ENCODE data around the gene TPD52L2.
"Not testable (repeated sequence)": the region's sequence is repeated elsewhere in the genome, so short reads cannot be mapped to it uniquely, and the experiment has no call there.

Gene TPD52L2

DNA sequence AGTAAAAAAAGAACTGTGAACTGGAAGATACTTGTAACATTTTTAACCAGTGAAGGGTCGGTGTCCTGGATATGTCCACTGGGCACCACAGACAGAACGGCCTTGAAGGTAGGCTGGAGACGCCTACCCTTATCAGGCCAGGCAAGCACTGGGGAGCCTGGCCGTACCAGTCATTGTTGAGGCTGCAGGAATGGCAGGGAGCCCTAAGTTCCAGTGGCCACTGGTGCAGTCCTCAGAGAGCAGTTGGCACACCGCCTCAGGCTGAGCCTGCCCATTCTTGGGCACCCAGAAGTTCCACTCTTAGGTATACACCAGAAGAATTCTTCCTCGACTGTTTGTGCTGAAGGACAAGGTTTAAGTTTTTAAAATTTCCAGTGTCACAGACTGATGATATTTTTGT, 50.4 kb downstream of the TPD52L2 start:
- Histone ChIP-seq H3K27ac (replicated peaks; ENCODE audit: low read length) (no peak overlapping the region), H2BK120ac (ENCODE audit: low read depth, low read length) (no peak overlapping the region), H4K8ac (ENCODE audit: low read depth, low read length) (no peak overlapping the region), H3K23ac (ENCODE audit: low read depth, low read length, poor library complexity) (no peak overlapping the region), H2AFZ (ENCODE audit: low read length) (no peak overlapping the region), H2BK12ac (ENCODE audit: low read length) (no peak overlapping the region), H3K4me3 (ENCODE audit: low read length in 2 of 2) (no peak overlapping the region), H3K9ac (ENCODE audit: low read depth, low read length, poor library complexity) (no peak overlapping the region), H3K27me3 (ENCODE audit: control insufficient read depth in 3 of 3, insufficient read depth in 3 of 3, low read depth in 1 of 3, low read length in 3 of 3) (no peaks in the 10 kb centered on the region), H2BK5ac (ENCODE audit: low read length) (no peak overlapping the region), H3K14ac (ENCODE audit: low read length) (no peak overlapping the region), H2BK15ac (ENCODE audit: low read length) (no peak overlapping the region), H2AK5ac (ENCODE audit: low read depth, low read length) (no peak overlapping the region), H4K91ac (ENCODE audit: low read depth, low read length, poor library complexity) (no peak overlapping the region), H3K9me3 (replicated peaks in 1 of 2; ENCODE audit: control insufficient read depth in 2 of 2, insufficient read depth in 1 of 2, low read depth in 1 of 2, low read length in 2 of 2) (peaks cover 5 to 13% of the 10 kb centered on the region in 2 donors), H3K79me1 (ENCODE audit: low read depth, low read length) (peaks cover 10% of the 10 kb centered on the region), H3K4me2 (ENCODE audit: insufficient read depth, low read length, poor library complexity, severe bottlenecking) (no peak overlapping the region), H3K4me1 (ENCODE audit: control insufficient read depth in 2 of 2, insufficient read depth in 1 of 2, low read depth in 1 of 2, low read length in 2 of 2) (peaks cover 0 to 3% of the 10 kb centered on the region in 2 donors), H3K18ac (ENCODE audit: low read length) (no peak overlapping the region), H3K4ac (ENCODE audit: low read length) (peak overlapping the region; percentile 13), H3K36me3 (replicated peaks in 1 of 2; ENCODE audit: control insufficient read depth in 2 of 2, insufficient read depth in 2 of 2, low read length in 2 of 2) (peaks cover 5 to 24% of the 10 kb centered on the region in 2 donors)
- DNase-seq (ENCODE audit: low spot score), result no peak
- no CpG with 5 or more reads among the region's 6 CpGs for WGBS, 2 donors (ENCODE audit: extremely low coverage in 2 of 2, insufficient read length in 2 of 2, insufficient replicate concordance in 1 of 2)

DNA sequence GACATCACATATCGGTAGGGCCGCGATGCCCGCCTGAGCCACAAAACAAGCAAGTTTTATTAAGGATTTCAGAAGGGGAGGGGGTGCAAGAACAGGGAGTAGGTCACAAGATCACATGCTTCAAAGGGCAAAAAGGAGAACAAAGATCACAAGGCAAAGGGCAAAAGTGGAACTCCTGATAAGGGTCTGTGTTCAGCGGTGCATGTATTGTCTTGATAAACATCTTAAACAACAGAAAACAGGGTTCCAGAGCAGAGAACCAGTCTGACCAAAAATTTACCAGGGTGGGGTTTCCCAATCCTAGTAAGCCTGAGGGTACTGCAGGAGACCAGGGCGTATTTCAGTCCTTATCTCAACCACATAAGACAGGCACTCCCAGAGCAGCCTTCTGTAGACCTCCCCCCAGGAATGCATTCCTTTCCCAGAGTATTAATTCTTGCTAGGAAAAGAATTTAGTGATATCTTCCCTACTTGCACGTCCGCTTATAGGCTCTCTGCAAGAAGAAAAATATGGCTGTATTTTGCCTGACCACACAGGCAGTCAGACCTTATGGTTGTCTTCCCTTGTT, 51.4 kb downstream of the TPD52L2 start:
- not testable (repeated sequence) for H3K4me3 ChIP-seq (ENCODE audit: low read length in 2 of 2); H4K91ac ChIP-seq (ENCODE audit: low read depth, low read length, poor library complexity); H3K4ac ChIP-seq (ENCODE audit: low read length); H3K23ac ChIP-seq (ENCODE audit: low read depth, low read length, poor library complexity); H3K4me1 ChIP-seq (ENCODE audit: control insufficient read depth in 2 of 2, insufficient read depth in 1 of 2, low read depth in 1 of 2, low read length in 2 of 2); H3K79me1 ChIP-seq (ENCODE audit: low read depth, low read length); H2AFZ ChIP-seq (ENCODE audit: low read length); H3K27ac ChIP-seq (replicated peaks; ENCODE audit: low read length); H2AK5ac ChIP-seq (ENCODE audit: low read depth, low read length); H2BK12ac ChIP-seq (ENCODE audit: low read length); DNase-seq (ENCODE audit: low spot score); H3K4me2 ChIP-seq (ENCODE audit: insufficient read depth, low read length, poor library complexity, severe bottlenecking); H3K27me3 ChIP-seq (ENCODE audit: control insufficient read depth in 3 of 3, insufficient read depth in 3 of 3, low read depth in 1 of 3, low read length in 3 of 3); H3K18ac ChIP-seq (ENCODE audit: low read length); H2BK15ac ChIP-seq (ENCODE audit: low read length); H3K9ac ChIP-seq (ENCODE audit: low read depth, low read length, poor library complexity); H3K14ac ChIP-seq (ENCODE audit: low read length); H4K8ac ChIP-seq (ENCODE audit: low read depth, low read length); H2BK120ac ChIP-seq (ENCODE audit: low read depth, low read length); H2BK5ac ChIP-seq (ENCODE audit: low read length)
- no CpG with 5 or more reads among the region's 8 CpGs for WGBS, 2 donors (ENCODE audit: extremely low coverage in 2 of 2, insufficient read length in 2 of 2, insufficient replicate concordance in 1 of 2)
- peaks cover 5 to 29% of the 10 kb centered on the region in 2 donors for H3K36me3 ChIP-seq (replicated peaks in 1 of 2; ENCODE audit: control insufficient read depth in 2 of 2, insufficient read depth in 2 of 2, low read length in 2 of 2)
- peaks cover 5 to 13% of the 10 kb centered on the region in 2 donors for H3K9me3 ChIP-seq (replicated peaks in 1 of 2; ENCODE audit: control insufficient read depth in 2 of 2, insufficient read depth in 1 of 2, low read depth in 1 of 2, low read length in 2 of 2)

DNA sequence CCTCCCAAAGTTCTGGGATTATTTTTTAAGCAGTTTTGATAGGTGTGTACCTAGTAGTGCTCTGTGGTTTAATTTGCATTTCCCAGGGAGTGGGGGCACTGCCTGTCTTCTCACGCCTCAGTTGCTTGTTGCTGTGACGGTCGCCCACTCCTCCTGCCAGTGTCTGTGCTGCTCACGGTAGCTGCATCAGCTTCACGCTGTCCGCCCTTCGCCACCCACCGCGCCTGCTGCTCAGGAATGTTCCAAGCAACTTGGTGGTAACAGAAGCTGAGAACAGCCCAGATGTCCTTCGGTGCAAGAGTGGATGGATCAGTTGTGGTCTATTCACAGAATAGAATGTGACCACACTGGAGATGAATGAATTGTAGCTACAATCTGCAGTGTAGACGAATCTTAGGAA, 52.7 kb downstream of the TPD52L2 start:
- Histone ChIP-seq H3K36me3 (replicated peaks in 1 of 2; ENCODE audit: control insufficient read depth in 2 of 2, insufficient read depth in 2 of 2, low read length in 2 of 2) (peaks cover 5 to 39% of the 10 kb centered on the region in 2 donors), H3K9ac (ENCODE audit: low read depth, low read length, poor library complexity) (peak overlapping the region; percentile 24), H3K4me1 (ENCODE audit: control insufficient read depth in 2 of 2, insufficient read depth in 1 of 2, low read depth in 1 of 2, low read length in 2 of 2) (peaks cover 0 to 3% of the 10 kb centered on the region in 2 donors), H3K4me3 (ENCODE audit: low read length in 2 of 2) (no peak overlapping the region), H3K27ac (replicated peaks; ENCODE audit: low read length) (no peak overlapping the region), H2BK12ac (ENCODE audit: low read length) (no peak overlapping the region), H3K4me2 (ENCODE audit: insufficient read depth, low read length, poor library complexity, severe bottlenecking) (no peak overlapping the region), H3K4ac (ENCODE audit: low read length) (no peak overlapping the region), H3K23ac (ENCODE audit: low read depth, low read length, poor library complexity) (peak overlapping the region; percentile 37), H4K91ac (ENCODE audit: low read depth, low read length, poor library complexity) (no peak overlapping the region), H2BK120ac (ENCODE audit: low read depth, low read length) (no peak overlapping the region), H3K27me3 (ENCODE audit: control insufficient read depth in 3 of 3, insufficient read depth in 3 of 3, low read depth in 1 of 3, low read length in 3 of 3) (no peaks in the 10 kb centered on the region), H4K8ac (ENCODE audit: low read depth, low read length) (no peak overlapping the region), H2BK15ac (ENCODE audit: low read length) (no peak overlapping the region), H3K9me3 (replicated peaks in 1 of 2; ENCODE audit: control insufficient read depth in 2 of 2, insufficient read depth in 1 of 2, low read depth in 1 of 2, low read length in 2 of 2) (peaks cover 5 to 13% of the 10 kb centered on the region in 2 donors), H3K14ac (ENCODE audit: low read length) (no peak overlapping the region), H3K79me1 (ENCODE audit: low read depth, low read length) (peaks cover 8% of the 10 kb centered on the region), H2AK5ac (ENCODE audit: low read depth, low read length) (no peak overlapping the region), H2AFZ (ENCODE audit: low read length) (no peak overlapping the region), H3K18ac (ENCODE audit: low read length) (no peak overlapping the region), H2BK5ac (ENCODE audit: low read length) (no peak overlapping the region)
- no peak for DNase-seq (ENCODE audit: low spot score)
- WGBS, 2 donors (ENCODE audit: extremely low coverage in 2 of 2, insufficient read length in 2 of 2, insufficient replicate concordance in 1 of 2), result no CpG with 5 or more reads among the region's 11 CpGs

DNA sequence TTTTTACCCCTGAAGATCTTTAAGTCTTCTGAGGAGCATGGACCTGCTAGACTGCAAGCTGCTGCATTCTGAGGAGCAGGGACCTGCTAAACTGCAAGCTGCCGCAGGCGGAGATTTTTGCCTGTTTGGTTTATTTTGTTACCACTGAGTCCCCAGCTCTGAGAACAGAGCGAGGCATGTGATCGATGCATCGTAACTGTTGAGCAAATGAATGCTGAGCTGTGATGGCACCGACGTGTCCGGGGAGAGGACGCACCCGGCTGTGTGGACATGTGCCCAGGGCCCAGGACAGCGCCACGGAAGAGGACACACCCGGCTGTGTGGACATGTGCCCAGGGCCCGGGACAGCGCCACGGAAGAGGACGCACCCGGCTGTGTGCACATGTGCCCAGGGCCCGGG, 54.1 kb downstream of the TPD52L2 start:
- H2BK15ac ChIP-seq (ENCODE audit: low read length), result no peak overlapping the region
- H3K4me2 ChIP-seq (ENCODE audit: insufficient read depth, low read length, poor library complexity, severe bottlenecking), result no peak overlapping the region
- no peak overlapping the region for H3K4ac ChIP-seq (ENCODE audit: low read length)
- no peak overlapping the region for H2BK5ac ChIP-seq (ENCODE audit: low read length)
- no peaks in the 10 kb centered on the region for H3K27me3 ChIP-seq (ENCODE audit: control insufficient read depth in 3 of 3, insufficient read depth in 3 of 3, low read depth in 1 of 3, low read length in 3 of 3)
- DNase-seq (ENCODE audit: low spot score), result no peak
- no peak overlapping the region for H2BK120ac ChIP-seq (ENCODE audit: low read depth, low read length)
- H3K36me3 ChIP-seq (replicated peaks in 1 of 2; ENCODE audit: control insufficient read depth in 2 of 2, insufficient read depth in 2 of 2, low read length in 2 of 2), result peaks cover 5 to 39% of the 10 kb centered on the region in 2 donors
- H4K8ac ChIP-seq (ENCODE audit: low read depth, low read length), result no peak overlapping the region
- H3K14ac ChIP-seq (ENCODE audit: low read length), result no peak overlapping the region
- H3K4me1 ChIP-seq (ENCODE audit: control insufficient read depth in 2 of 2, insufficient read depth in 1 of 2, low read depth in 1 of 2, low read length in 2 of 2), result no peaks in the 10 kb centered on the region
- H2AFZ ChIP-seq (ENCODE audit: low read length), result no peak overlapping the region
- no peak overlapping the region for H3K4me3 ChIP-seq (ENCODE audit: low read length in 2 of 2)
- H3K79me1 ChIP-seq (ENCODE audit: low read depth, low read length), result peaks cover 5% of the 10 kb centered on the region
- no peak overlapping the region for H4K91ac ChIP-seq (ENCODE audit: low read depth, low read length, poor library complexity)
- H3K23ac ChIP-seq (ENCODE audit: low read depth, low read length, poor library complexity), result no peak overlapping the region
- H2AK5ac ChIP-seq (ENCODE audit: low read depth, low read length), result no peak overlapping the region
- H3K18ac ChIP-seq (ENCODE audit: low read length), result no peak overlapping the region
- no peak overlapping the region for H3K27ac ChIP-seq (replicated peaks; ENCODE audit: low read length)
- no peak overlapping the region for H3K9ac ChIP-seq (ENCODE audit: low read depth, low read length, poor library complexity)
- H3K9me3 ChIP-seq (replicated peaks in 1 of 2; ENCODE audit: control insufficient read depth in 2 of 2, insufficient read depth in 1 of 2, low read depth in 1 of 2, low read length in 2 of 2), result peaks cover 5 to 13% of the 10 kb centered on the region in 2 donors
- no peak overlapping the region for H2BK12ac ChIP-seq (ENCODE audit: low read length)
- no CpG with 5 or more reads among the region's 19 CpGs for WGBS, 2 donors (ENCODE audit: extremely low coverage in 2 of 2, insufficient read length in 2 of 2, insufficient replicate concordance in 1 of 2)
